Activated CD8-positive, alpha-beta memory T cell treated with anti-CD3 and anti-CD28 coated beads, Interleukin-2, amount 10 ng/mL, durations not matched to agents 7 days and 5 days (primary cell): ENCODE results near the gene TELO2. TPM values are rescaled to one million over a fixed set of nuclear protein-coding genes. Genes with fewer than 3 reads are reported as not detected.

Experiments used
- ATAC-seq: fragments of 150-1000 bp; cut with Tn5 transposase; one replicate; pipeline ENCODE4 v1.10.0; 2021; ENCODE audit warnings: moderate library complexity
- CTCF ChIA-PET: fragments of 350-600 bp; sonication (Branson Sonifier 250); formaldehyde crosslinking; loops from one replicate; lab custom pipeline; 2021; ENCODE audit warnings: antibody characterized with exemption; lab: Charles Lee
- DNase-seq: peaks from one replicate; pipeline ENCODE4 v3.0.0-alpha.2; 2020
- H3K27ac Mint-ChIP-seq: one replicate; pipeline ENCODE4 v1.8.0; 2021; ENCODE audit warnings: mild to moderate bottlenecking, mixed read lengths
- H3K27me3 Mint-ChIP-seq: one replicate; pipeline ENCODE4 v1.8.0; 2021; ENCODE audit warnings: mixed read lengths
- H3K36me3 Mint-ChIP-seq: one replicate; pipeline ENCODE4 v1.8.0; 2021; ENCODE audit warnings: mild to moderate bottlenecking, mixed read lengths
- H3K4me1 Mint-ChIP-seq: one replicate; pipeline ENCODE4 v1.8.0; 2021; ENCODE audit warnings: mixed read lengths
- H3K4me3 Mint-ChIP-seq: one replicate; pipeline ENCODE4 v1.8.0; 2021; ENCODE audit warnings: mild to moderate bottlenecking, moderate library complexity, mixed read lengths
- H3K9me3 Mint-ChIP-seq: one replicate; pipeline ENCODE4 v1.8.0; 2022; ENCODE audit warnings: low read depth, mixed read lengths
- total RNA-seq, 2 experiments: library from RNA; stranded (reverse); gene quantifications; one replicate each; pipeline ENCODE4 v1.2.3, GENCODE V29; 2021

Gene TELO2
- total RNA-seq, 2 experiments from 2014 or later: 60.7 to 63.8 TPM

- DNase-seq (no peak), ATAC-seq (no peak)
- no peaks in the 10 kb centered on the region for H3K9me3 Mint-ChIP-seq
- no peaks in the 10 kb centered on the region for H3K27me3 Mint-ChIP-seq
- CTCF ChIA-PET: no interaction called here
- no peaks in the 10 kb centered on the region for H3K4me1 Mint-ChIP-seq
- no peak overlapping the region for H3K4me3 Mint-ChIP-seq
- H3K27ac Mint-ChIP-seq: no peak overlapping the region
- H3K36me3 Mint-ChIP-seq: peaks cover 14% of the 10 kb centered on the region
These were observed 18.8 kb downstream of the TELO2 start for GRCh38 chr16:1511662-1512569.

GRCh38 chr16:1512774-1513173 is 19.6 kb downstream of the TELO2 start:
- Mint-ChIP-seq H3K4me1 (no peaks in the 10 kb centered on the region), H3K27me3 (no peaks in the 10 kb centered on the region), H3K36me3 (peaks cover 11% of the 10 kb centered on the region), H3K4me3 (no peak overlapping the region), H3K27ac (no peak overlapping the region), H3K9me3 (no peaks in the 10 kb centered on the region)
- no peak for ATAC-seq
- CTCF ChIA-PET: interaction anchor here (1.1 kb wide), 1 partner anchor 84 kb away, joined by 3 read pairs; no protein-coding TSS in a partner anchor
- DNase-seq: no peak

GRCh38 chr16:1514507-1514906 is 21.3 kb downstream of the TELO2 start:
- ATAC-seq (no peak), DNase-seq (no peak)
- CTCF ChIA-PET: interaction anchor here (1.2 to 1.4 kb wide), 3 partner anchors 21 to 34 kb away, joined by 3 read pairs; no protein-coding TSS in a partner anchor
- Mint-ChIP-seq H3K4me1 (no peaks in the 10 kb centered on the region), H3K36me3 (peaks cover 11% of the 10 kb centered on the region), H3K27me3 (no peaks in the 10 kb centered on the region), H3K27ac (no peak overlapping the region), H3K4me3 (no peak overlapping the region), H3K9me3 (no peaks in the 10 kb centered on the region)

DNA sequence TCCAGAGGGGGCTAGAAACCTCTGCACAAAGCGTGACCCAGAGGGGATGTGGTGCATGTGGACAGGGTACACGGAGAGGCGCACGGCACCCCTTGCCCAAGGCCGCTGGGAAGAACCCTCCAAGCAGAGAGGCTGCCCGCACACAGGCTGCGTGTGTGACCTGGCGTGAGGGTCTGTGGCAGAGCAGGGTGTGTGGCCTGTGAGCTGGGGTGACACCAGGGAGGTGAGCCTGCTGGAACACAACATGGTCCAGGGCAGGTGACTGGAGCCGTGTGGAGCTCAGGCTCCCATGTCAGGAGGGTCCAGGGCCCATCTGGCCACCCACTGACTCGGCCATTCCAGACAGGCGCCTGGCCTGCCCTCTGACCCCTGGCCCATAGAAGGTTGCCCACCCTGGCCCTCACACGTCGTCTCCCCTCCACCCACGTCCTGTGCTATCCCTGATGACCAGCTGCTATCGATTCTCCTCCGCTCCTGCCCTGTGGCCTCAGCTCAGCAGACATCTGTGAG is 25.5 kb downstream of the TELO2 start:
- CTCF ChIA-PET: no interaction called here
- Mint-ChIP-seq H3K36me3 (no peaks in the 10 kb centered on the region), H3K4me1 (no peaks in the 10 kb centered on the region), H3K4me3 (no peak overlapping the region), H3K27me3 (no peaks in the 10 kb centered on the region), H3K9me3 (no peaks in the 10 kb centered on the region), H3K27ac (no peak overlapping the region)
- DNase-seq (no peak), ATAC-seq (no peak)

DNA sequence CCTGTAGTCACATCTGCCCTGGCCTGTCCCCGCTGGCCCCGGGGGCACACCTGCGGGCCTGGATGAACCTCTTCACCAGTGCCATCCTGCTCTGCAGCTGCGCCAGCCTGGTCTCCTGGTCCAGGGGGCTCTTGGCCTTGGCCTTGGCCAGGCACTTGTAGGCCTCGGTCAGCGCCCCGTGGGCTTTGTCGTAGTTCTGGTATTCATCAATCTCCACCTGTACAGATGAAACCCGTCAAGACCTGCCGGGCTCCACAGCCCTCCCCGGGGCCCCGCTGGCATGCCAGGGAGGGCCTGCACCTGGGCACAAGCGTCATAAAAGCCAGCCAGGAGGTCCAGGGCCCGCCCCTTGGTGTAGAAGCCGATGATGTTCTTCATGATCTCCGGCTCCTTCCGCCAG is 26.7 kb downstream of the TELO2 start:
- no peak overlapping the region for H3K27ac Mint-ChIP-seq

GRCh38 chr16:1520461-1520860 is 27.3 kb downstream of the TELO2 start:
- H3K4me3 Mint-ChIP-seq: no peak overlapping the region
- no peaks in the 10 kb centered on the region for H3K36me3 Mint-ChIP-seq
- DNase-seq: no peak
- CTCF ChIA-PET: no interaction called here
- no peak for ATAC-seq
- H3K9me3 Mint-ChIP-seq: no peaks in the 10 kb centered on the region
- H3K27ac Mint-ChIP-seq: no peak overlapping the region
- no peaks in the 10 kb centered on the region for H3K27me3 Mint-ChIP-seq
- H3K4me1 Mint-ChIP-seq: peaks cover under 1% of the 10 kb centered on the region

More for the DNA sequence above, 26.7 kb downstream of the TELO2 start:
- Mint-ChIP-seq H3K4me1 (no peaks in the 10 kb centered on the region), H3K9me3 (no peaks in the 10 kb centered on the region), H3K4me3 (no peak overlapping the region), H3K27me3 (no peaks in the 10 kb centered on the region), H3K36me3 (no peaks in the 10 kb centered on the region)
- DNase-seq: no peak
- CTCF ChIA-PET: no interaction called here
- ATAC-seq: no peak

DNA sequence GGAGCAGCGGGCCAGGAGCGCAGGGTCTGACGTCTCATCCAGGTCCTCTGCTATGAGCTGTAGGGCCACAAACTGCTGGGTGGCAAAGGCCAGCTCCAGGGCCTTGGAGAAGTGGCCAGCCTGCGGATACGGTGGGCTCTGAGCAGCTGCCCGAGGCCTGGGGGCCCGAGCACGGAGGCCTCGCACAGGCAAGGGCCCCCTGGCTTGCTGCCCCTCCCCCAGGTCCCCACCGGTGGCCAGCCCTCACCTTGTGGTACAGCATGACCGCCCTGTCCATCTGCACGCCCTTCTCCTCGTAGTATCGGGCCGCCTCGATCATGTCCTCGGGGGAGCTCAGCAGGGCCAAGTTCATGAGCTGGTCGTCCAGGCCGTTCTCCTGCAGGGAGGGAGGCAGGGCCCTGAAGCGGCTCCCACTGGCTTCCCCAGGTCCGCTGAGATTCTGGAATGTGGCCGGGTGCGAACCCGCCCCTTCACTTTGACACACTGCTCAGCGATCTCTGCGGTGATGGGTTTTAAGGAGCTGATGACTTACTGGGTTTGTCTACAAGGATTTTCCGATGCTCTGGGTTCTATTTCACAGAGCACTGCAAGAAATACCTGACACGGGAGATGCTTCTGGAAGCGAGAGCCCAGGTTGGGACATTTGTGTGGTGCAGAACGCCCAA is 30.6 kb downstream of the TELO2 start:
- H3K4me1 Mint-ChIP-seq: peaks cover 19% of the 10 kb centered on the region
- no peaks in the 10 kb centered on the region for H3K9me3 Mint-ChIP-seq
- DNase-seq: no peak
- no peak overlapping the region for H3K27ac Mint-ChIP-seq
- no peak for ATAC-seq
- CTCF ChIA-PET: no interaction called here
- no peaks in the 10 kb centered on the region for H3K36me3 Mint-ChIP-seq
- H3K27me3 Mint-ChIP-seq: no peaks in the 10 kb centered on the region
- H3K4me3 Mint-ChIP-seq: no peak overlapping the region

- Mint-ChIP-seq H3K4me1 (peaks cover 19% of the 10 kb centered on the region), H3K36me3 (no peaks in the 10 kb centered on the region), H3K27me3 (no peaks in the 10 kb centered on the region), H3K27ac (no peak overlapping the region), H3K4me3 (no peak overlapping the region), H3K9me3 (no peaks in the 10 kb centered on the region)
- CTCF ChIA-PET: no interaction called here
- DNase-seq (no peak), ATAC-seq (no peak)
These were observed 31.2 kb downstream of the TELO2 start for GRCh38 chr16:1524366-1524765.

DNA sequence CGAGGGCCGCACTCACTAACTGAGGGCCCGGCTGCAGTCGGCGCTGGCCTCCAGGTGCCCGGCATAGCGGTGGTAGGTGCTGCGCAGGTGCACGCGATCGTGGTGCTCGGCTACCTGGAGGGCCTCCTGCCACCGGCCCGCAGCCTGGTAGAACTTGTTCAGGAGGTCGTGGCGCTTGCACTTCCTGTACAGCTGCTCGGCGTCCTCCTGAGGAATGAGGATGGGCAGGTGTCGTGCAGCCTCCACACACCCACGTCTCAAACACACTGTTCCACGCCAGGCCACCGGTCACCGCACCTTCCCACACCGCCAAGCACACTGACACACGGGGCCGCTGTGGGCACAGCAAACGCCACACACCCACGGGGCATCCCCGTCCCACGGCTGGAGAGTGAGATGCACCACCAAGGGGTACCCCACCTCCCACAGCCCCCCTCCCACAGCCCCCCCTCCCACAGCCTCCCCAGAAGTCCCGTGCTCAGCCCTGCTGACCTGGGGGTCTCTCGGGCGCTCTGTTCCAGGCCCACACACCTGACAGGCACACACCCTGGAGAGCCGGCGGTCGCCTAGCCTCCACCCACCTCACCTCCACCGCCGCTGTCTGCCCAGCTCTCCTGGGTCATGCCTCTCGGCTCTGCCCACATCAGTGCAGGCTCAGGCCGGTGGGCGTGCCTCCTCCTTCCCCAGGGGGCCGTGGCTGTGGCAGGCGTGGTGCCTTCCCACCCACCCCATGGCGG is 32.9 kb downstream of the TELO2 start:
- Mint-ChIP-seq H3K27ac (no peak overlapping the region), H3K9me3 (no peaks in the 10 kb centered on the region), H3K36me3 (no peaks in the 10 kb centered on the region), H3K4me3 (peak overlapping the region; percentile 27), H3K4me1 (peaks cover 19% of the 10 kb centered on the region), H3K27me3 (no peaks in the 10 kb centered on the region)
- peak; percentile 55 for ATAC-seq
- CTCF ChIA-PET: interaction anchor here (1.0 kb wide), 1 partner anchor 9 kb away, joined by 5 read pairs; no protein-coding TSS in a partner anchor
- DNase-seq: no peak

- no peak for DNase-seq
- Mint-ChIP-seq H3K27me3 (no peaks in the 10 kb centered on the region), H3K4me1 (peaks cover 19% of the 10 kb centered on the region), H3K36me3 (no peaks in the 10 kb centered on the region), H3K27ac (peak overlapping the region; percentile 70), H3K4me3 (no peak overlapping the region), H3K9me3 (no peaks in the 10 kb centered on the region)
- CTCF ChIA-PET: interaction anchor here (0.9 kb wide), 1 partner anchor 11 kb away, joined by 5 read pairs; no protein-coding TSS in a partner anchor
- ATAC-seq: peak; percentile 60
These were observed 33.7 kb downstream of the TELO2 start for GRCh38 chr16:1526608-1527555.

- Mint-ChIP-seq H3K27ac (no peak overlapping the region), H3K27me3 (no peaks in the 10 kb centered on the region), H3K4me3 (no peak overlapping the region), H3K4me1 (peaks cover 24% of the 10 kb centered on the region), H3K36me3 (no peaks in the 10 kb centered on the region), H3K9me3 (no peaks in the 10 kb centered on the region)
- ATAC-seq: no peak
- DNase-seq: no peak
- CTCF ChIA-PET: interaction anchor here (0.9 kb wide), 1 partner anchor 10 kb away, joined by 5 read pairs; no protein-coding TSS in a partner anchor
These were observed 35.0 kb downstream of the TELO2 start for GRCh38 chr16:1527836-1528811.
